ENCODE results near the gene PLA2G4B. TPM values are rescaled to one million over a fixed set of nuclear protein-coding genes. Genes with fewer than 3 reads are reported as not detected.

PLA2G4B gene
- polyA plus RNA-seq, 1 donor (not counting 4 experiments of a cell fraction or from before 2014, with no cell fraction given), result 8.6 TPM

GRCh38 chr15:41880156-41880877 lies 41.7 kb downstream of the PLA2G4B start:
- Histone ChIP-seq H3K4me2 (ENCODE audit: control insufficient read depth, extremely low read depth, insufficient read depth, low read depth, low read length) (no peak overlapping the region), H3K27me3 (ENCODE audit: control insufficient read depth, extremely low read depth, insufficient read depth, low read length) (peaks cover 21% of the 10 kb centered on the region), H2AFZ (ENCODE audit: control insufficient read depth, low read length) (no peak overlapping the region), H3K9me1 (ENCODE audit: control insufficient read depth, extremely low read depth, insufficient read depth, low read length) (no peaks in the 10 kb centered on the region), H3K4me3 (ENCODE audit: control insufficient read depth in 2 of 3, extremely low read depth in 1 of 3, insufficient read depth in 2 of 3, low read depth in 1 of 3, low read length in 3 of 3) (no peak overlapping the region), H3K79me2 (ENCODE audit: control insufficient read depth, insufficient read depth, low read length) (no peaks in the 10 kb centered on the region), H3K9ac (ENCODE audit: control insufficient read depth, extremely low read depth, insufficient read depth, low read length) (no peak overlapping the region), H3K27ac (ENCODE audit: control insufficient read depth, insufficient read depth, low read length) (no peak overlapping the region), H3K9me3 (ENCODE audit: control insufficient read depth, low read depth, low read length) (no peaks in the 10 kb centered on the region), H3K4me1 (ENCODE audit: control insufficient read depth, extremely low read depth, insufficient read depth, low read length) (peaks cover 7% of the 10 kb centered on the region), H3K36me3 (ENCODE audit: control insufficient read depth in 2 of 2, extremely low read depth in 1 of 2, insufficient read depth in 2 of 2, low read length in 2 of 2) (no peaks in the 10 kb centered on the region), H4K20me1 (ENCODE audit: control insufficient read depth, extremely low read depth, insufficient read depth, low read length) (no peaks in the 10 kb centered on the region)
- TF ChIP-seq CTCF (optimal IDR thresholded peaks at IDR 0.05 in 1 of 3, IDR thresholded peaks at IDR 0.05 in 1 of 3, conservative IDR thresholded peaks at IDR 0.05 in 1 of 3; ENCODE audit: extremely low read depth in 1 of 3, insufficient read depth in 2 of 3, low read length in 3 of 3) (no peak), EZH2 (IDR thresholded peaks at IDR 0.05; ENCODE audit: low read length) (no peak)
- DNase-seq (ENCODE audit: low read depth, low spot score) (no peak), FAIRE-seq (no peak)
- dilution Hi-C loops (cut with MboI; ENCODE audit: extremely low pct_ligation_motif_present, low sequenced_read_pairs), result no loop called here

GRCh38 chr15:41881086-41881485 lies 42.4 kb downstream of the PLA2G4B start:
- DNase-seq (ENCODE audit: low read depth, low spot score) (no peak), FAIRE-seq (no peak)
- H3K9me3 ChIP-seq (ENCODE audit: control insufficient read depth, low read depth, low read length), result no peaks in the 10 kb centered on the region
- peaks cover 7% of the 10 kb centered on the region for H3K4me1 ChIP-seq (ENCODE audit: control insufficient read depth, extremely low read depth, insufficient read depth, low read length)
- peaks cover 15% of the 10 kb centered on the region for H3K27me3 ChIP-seq (ENCODE audit: control insufficient read depth, extremely low read depth, insufficient read depth, low read length)
- H2AFZ ChIP-seq (ENCODE audit: control insufficient read depth, low read length), result no peak overlapping the region
- no peak overlapping the region for H3K4me3 ChIP-seq (ENCODE audit: control insufficient read depth in 2 of 3, extremely low read depth in 1 of 3, insufficient read depth in 2 of 3, low read depth in 1 of 3, low read length in 3 of 3)
- dilution Hi-C loops (cut with MboI; ENCODE audit: extremely low pct_ligation_motif_present, low sequenced_read_pairs), result no loop called here
- H3K9me1 ChIP-seq (ENCODE audit: control insufficient read depth, extremely low read depth, insufficient read depth, low read length), result no peaks in the 10 kb centered on the region
- H4K20me1 ChIP-seq (ENCODE audit: control insufficient read depth, extremely low read depth, insufficient read depth, low read length), result no peaks in the 10 kb centered on the region
- H3K27ac ChIP-seq (ENCODE audit: control insufficient read depth, insufficient read depth, low read length), result no peak overlapping the region
- TF ChIP-seq CTCF (optimal IDR thresholded peaks at IDR 0.05 in 1 of 3, IDR thresholded peaks at IDR 0.05 in 1 of 3, conservative IDR thresholded peaks at IDR 0.05 in 1 of 3; ENCODE audit: extremely low read depth in 1 of 3, insufficient read depth in 2 of 3, low read length in 3 of 3) (no peak), EZH2 (IDR thresholded peaks at IDR 0.05; ENCODE audit: low read length) (no peak)
- H3K4me2 ChIP-seq (ENCODE audit: control insufficient read depth, extremely low read depth, insufficient read depth, low read depth, low read length), result no peak overlapping the region
- H3K79me2 ChIP-seq (ENCODE audit: control insufficient read depth, insufficient read depth, low read length), result no peaks in the 10 kb centered on the region
- no peaks in the 10 kb centered on the region for H3K36me3 ChIP-seq (ENCODE audit: control insufficient read depth in 2 of 2, extremely low read depth in 1 of 2, insufficient read depth in 2 of 2, low read length in 2 of 2)
- H3K9ac ChIP-seq (ENCODE audit: control insufficient read depth, extremely low read depth, insufficient read depth, low read length), result no peak overlapping the region

Data from keratinocyte (primary cell).